OCI-LY3 (cell line): ENCODE results near the gene REG1B.

ENCODE experiments used
- H2AFZ ChIP-seq: fragments of 200-600, 300-600 bp; shearing (Covaris generic); 2 replicates; pipeline ENCODE4 v1.6.0; 2014; ENCODE audit warnings: antibody characterized with exemption, low read depth, low read length
- H3K27ac ChIP-seq: fragments of 200-600, 300-600 bp; sonication (generic); 2 replicates; pipeline ENCODE4 v1.5.1; 2014; ENCODE audit warnings: mild to moderate bottlenecking, low read length, moderate library complexity, mixed read lengths
- H3K27me3 ChIP-seq: fragments of 200-600, 300-600 bp; sonication (generic); 2 replicates; pipeline ENCODE4 v1.6.1; 2014; ENCODE audit warnings: low read depth, low read length, mixed read lengths
- H3K36me3 ChIP-seq: fragments of 200-600, 300-600 bp; sonication (generic); replicated peaks from 2 replicates; pipeline ENCODE3; 2014; ENCODE audit warnings: low read depth, low read length, mixed read lengths
- H3K4me1 ChIP-seq: fragments of 300-600, 200-600 bp; sonication (generic); 2 replicates; pipeline ENCODE4 v1.6.1; 2014; ENCODE audit warnings: low read length, mixed read lengths
- H3K4me2 ChIP-seq: fragments of 200-600, 300-600 bp; sonication (generic); 2 replicates; pipeline ENCODE4 v1.6.1; 2014; ENCODE audit warnings: low read length, mixed read lengths
- H3K4me3 ChIP-seq: fragments of 300-600, 200-600 bp; sonication (generic); 2 replicates; pipeline ENCODE4 v1.5.1; 2014; ENCODE audit warnings: antibody characterized with exemption, mild to moderate bottlenecking, low read length, moderate library complexity
- H3K79me2 ChIP-seq: fragments of 300-600, 200-600 bp; shearing (Covaris generic); 2 replicates; pipeline ENCODE4 v1.6.1; 2014; ENCODE audit warnings: mild to moderate bottlenecking, low read length, mixed read lengths
- H3K9ac ChIP-seq: fragments of 300-600, 200-600 bp; shearing (Covaris generic); 2 replicates; pipeline ENCODE4 v1.6.0; 2014; ENCODE audit warnings: mild to moderate bottlenecking, low read length, moderate library complexity
- H3K9me3 ChIP-seq: fragments of 200-600, 300-600 bp; shearing (Covaris generic); 2 replicates; pipeline ENCODE4 v1.6.1; 2014; ENCODE audit warnings: low read length, mixed read lengths; ENCODE audit not compliant: insufficient read depth
- H4K20me1 ChIP-seq: fragments of 200-600, 300-600 bp; sonication (generic); 2 replicates; pipeline ENCODE4 v1.6.1; 2016; ENCODE audit warnings: low read length, mixed read lengths; ENCODE audit not compliant: insufficient read depth
- EZH2phosphoT487 ChIP-seq: fragments of 200-600 bp; shearing (Covaris generic); IDR thresholded peaks from 2 replicates; pipeline ENCODE4 v1.6.1; 2018; ENCODE audit warnings: antibody characterized with exemption, mixed run types, low read depth
- TF ChIP-seq, protein P1 (sequence below): fragments of 200-600, 300-600 bp; sonication (generic); IDR thresholded peaks from 2 replicates; pipeline ENCODE4 v1.5.1; 2014; ENCODE audit warnings: antibody characterized with exemption, low read length, low read depth

REG1B gene

DNA sequence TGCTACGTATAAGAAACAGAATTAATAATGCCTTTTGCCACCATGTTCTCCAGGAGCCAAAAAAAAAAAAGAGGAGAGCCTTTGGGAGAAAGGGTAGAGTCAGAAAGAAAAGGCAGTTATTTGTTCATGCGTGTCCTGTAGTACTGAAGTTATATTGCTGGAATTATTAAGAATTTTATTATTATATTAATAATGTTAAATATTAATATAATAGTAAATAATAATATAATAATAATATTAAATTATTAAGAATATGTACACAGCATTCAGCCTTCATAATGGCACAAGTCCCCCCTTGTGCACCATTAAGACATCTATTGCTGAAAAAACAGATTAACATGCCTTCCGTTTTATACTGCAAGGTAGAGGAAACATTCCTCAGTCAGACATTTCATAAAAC is 40.6 kb upstream of the REG1B start:
- Histone ChIP-seq H3K9ac (no peak overlapping the region), H3K27ac (no peak overlapping the region), H3K4me3 (no peak overlapping the region), H3K4me1 (no peaks in the 10 kb centered on the region), H4K20me1 (no peaks in the 10 kb centered on the region), H2AFZ (no peak overlapping the region), H3K79me2 (no peaks in the 10 kb centered on the region), H3K4me2 (no peak overlapping the region), H3K27me3 (no peaks in the 10 kb centered on the region), H3K36me3 (no peaks in the 10 kb centered on the region), H3K9me3 (no peaks in the 10 kb centered on the region)
- TF ChIP-seq, protein P1, sequence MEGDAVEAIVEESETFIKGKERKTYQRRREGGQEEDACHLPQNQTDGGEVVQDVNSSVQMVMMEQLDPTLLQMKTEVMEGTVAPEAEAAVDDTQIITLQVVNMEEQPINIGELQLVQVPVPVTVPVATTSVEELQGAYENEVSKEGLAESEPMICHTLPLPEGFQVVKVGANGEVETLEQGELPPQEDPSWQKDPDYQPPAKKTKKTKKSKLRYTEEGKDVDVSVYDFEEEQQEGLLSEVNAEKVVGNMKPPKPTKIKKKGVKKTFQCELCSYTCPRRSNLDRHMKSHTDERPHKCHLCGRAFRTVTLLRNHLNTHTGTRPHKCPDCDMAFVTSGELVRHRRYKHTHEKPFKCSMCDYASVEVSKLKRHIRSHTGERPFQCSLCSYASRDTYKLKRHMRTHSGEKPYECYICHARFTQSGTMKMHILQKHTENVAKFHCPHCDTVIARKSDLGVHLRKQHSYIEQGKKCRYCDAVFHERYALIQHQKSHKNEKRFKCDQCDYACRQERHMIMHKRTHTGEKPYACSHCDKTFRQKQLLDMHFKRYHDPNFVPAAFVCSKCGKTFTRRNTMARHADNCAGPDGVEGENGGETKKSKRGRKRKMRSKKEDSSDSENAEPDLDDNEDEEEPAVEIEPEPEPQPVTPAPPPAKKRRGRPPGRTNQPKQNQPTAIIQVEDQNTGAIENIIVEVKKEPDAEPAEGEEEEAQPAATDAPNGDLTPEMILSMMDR: no peak
- TF ChIP-seq EZH2phosphoT487: no peak

DNA sequence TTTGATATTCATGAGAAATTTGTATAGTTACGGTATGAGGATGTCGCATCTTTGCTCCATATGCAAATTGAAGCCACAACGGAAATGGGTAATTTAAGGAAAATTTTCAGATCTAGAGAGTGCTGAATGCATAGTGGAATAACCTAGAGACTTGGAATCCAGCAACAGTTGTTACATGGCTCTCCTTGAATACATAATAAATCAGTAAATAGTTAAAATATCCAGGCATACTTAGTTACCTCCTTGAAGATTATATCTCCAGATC is 37.9 kb upstream of the REG1B start:
- H3K9ac ChIP-seq: no peak overlapping the region

DNA sequence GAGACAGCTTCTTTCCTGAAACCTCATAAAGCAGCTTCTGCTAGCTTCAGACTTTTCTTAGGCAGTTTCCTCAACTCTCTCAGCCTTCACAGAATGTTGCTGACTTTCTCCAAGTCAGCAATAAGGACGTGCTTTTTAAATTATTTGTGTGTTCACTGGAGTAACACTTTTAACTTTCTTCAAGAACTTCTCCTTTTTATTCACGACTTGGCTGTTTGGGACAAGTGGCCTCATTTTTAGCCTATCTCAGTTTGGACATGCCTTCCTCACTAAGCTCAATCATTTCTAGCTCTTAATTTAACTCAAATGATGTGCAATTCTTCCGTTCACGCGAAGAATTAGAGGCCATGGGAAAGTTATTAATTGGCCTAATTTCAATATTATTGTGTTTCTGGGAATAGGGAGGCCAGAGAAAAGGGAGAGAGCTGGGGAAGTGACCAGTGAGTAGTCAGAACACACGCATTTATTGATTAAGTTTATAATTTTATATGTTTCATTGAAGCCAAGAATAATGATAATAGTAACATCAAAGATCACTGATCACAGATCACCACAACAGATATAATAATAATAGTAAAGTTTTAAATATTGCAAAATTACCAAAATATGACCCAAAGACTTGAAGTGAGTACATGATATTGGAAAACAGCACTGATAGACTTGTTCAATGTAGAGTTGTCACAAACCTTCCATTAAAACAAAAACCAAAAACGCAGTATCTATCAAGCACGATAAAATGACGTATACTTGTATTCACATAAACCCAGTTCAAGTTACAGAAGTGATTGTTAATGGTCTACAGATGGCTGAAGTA is 37.3 kb upstream of the REG1B start:
- no peaks in the 10 kb centered on the region for H4K20me1 ChIP-seq
- no peak overlapping the region for H2AFZ ChIP-seq
- H3K4me2 ChIP-seq: no peak overlapping the region
- no peak overlapping the region for H3K27ac ChIP-seq
- H3K9me3 ChIP-seq: no peaks in the 10 kb centered on the region
- no peaks in the 10 kb centered on the region for H3K79me2 ChIP-seq
- no peak for TF ChIP-seq EZH2phosphoT487
- TF ChIP-seq, protein P1: no peak
- no peak overlapping the region for H3K4me3 ChIP-seq
- no peaks in the 10 kb centered on the region for H3K27me3 ChIP-seq
- no peaks in the 10 kb centered on the region for H3K36me3 ChIP-seq
- H3K4me1 ChIP-seq: no peaks in the 10 kb centered on the region
- no peak overlapping the region for H3K9ac ChIP-seq

More for the DNA sequence above, 37.9 kb upstream of the REG1B start:
- Histone ChIP-seq H3K4me2 (no peak overlapping the region), H3K4me3 (no peak overlapping the region), H3K27me3 (no peaks in the 10 kb centered on the region), H3K4me1 (no peaks in the 10 kb centered on the region), H3K27ac (no peak overlapping the region), H3K9me3 (no peaks in the 10 kb centered on the region), H3K36me3 (no peaks in the 10 kb centered on the region), H2AFZ (no peak overlapping the region), H3K79me2 (no peaks in the 10 kb centered on the region), H4K20me1 (no peaks in the 10 kb centered on the region)
- TF ChIP-seq EZH2phosphoT487: no peak
- TF ChIP-seq, protein P1: no peak

DNA sequence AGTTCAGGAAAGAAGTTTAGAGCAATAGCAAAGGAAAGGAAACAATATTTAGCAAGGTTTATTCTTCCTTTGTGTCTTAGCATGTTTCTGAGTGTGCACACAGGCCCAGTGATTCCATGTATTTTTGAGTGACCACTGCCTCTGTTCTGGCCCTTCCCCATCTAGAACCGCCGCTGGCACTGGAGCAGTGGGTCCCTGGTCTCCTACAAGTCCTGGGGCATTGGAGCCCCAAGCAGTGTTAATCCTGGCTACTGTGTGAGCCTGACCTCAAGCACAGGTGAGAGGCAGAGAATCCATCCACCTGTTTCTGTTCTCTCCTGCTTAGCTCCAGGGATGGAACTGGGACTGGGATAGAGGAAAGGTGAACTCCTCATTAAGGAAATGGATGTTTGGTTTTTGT is 34.9 kb upstream of the REG1B start:
- Histone ChIP-seq H2AFZ (no peak overlapping the region), H3K36me3 (no peaks in the 10 kb centered on the region), H3K27ac (no peak overlapping the region), H3K4me2 (no peak overlapping the region), H3K79me2 (no peaks in the 10 kb centered on the region), H4K20me1 (no peaks in the 10 kb centered on the region), H3K4me3 (no peak overlapping the region), H3K4me1 (no peaks in the 10 kb centered on the region), H3K9me3 (no peaks in the 10 kb centered on the region), H3K9ac (no peak overlapping the region), H3K27me3 (no peaks in the 10 kb centered on the region)
- no peak for TF ChIP-seq EZH2phosphoT487
- TF ChIP-seq, protein P1: no peak
